NCI-H82 treated with DMSO at 0.1 percent for 48 hours (cell line): ENCODE measurements around the gene SART1.
"Not testable (repeated sequence)": the region's sequence is repeated elsewhere in the genome, so short reads cannot be mapped to it uniquely, and the experiment has no call there.

Experiments
- DNase-seq: peaks from one replicate; lab custom pipeline; 2025; ENCODE audit not compliant: unreplicated experiment; lab: John Stamatoyannopoulos, UW

SART1 gene

DNA sequence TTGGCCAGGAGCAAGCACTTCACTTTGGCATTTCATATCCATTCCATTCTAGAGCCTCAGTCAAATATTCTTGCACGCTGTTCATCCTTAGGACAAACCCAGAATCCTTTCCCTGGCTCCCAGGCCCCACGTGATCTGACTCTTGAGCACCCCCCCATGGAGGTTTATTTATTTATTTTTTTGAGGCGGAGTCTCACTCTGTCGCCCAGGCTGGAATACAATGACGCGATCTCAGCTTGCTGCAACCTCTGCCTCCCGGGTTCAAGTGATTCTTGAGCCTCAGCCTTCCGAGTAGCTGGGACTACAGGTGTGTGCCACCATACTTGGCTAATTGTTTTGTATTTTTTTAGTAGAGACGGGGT, 29.0 kb upstream of the SART1 start:
- no peak for DNase-seq

DNA sequence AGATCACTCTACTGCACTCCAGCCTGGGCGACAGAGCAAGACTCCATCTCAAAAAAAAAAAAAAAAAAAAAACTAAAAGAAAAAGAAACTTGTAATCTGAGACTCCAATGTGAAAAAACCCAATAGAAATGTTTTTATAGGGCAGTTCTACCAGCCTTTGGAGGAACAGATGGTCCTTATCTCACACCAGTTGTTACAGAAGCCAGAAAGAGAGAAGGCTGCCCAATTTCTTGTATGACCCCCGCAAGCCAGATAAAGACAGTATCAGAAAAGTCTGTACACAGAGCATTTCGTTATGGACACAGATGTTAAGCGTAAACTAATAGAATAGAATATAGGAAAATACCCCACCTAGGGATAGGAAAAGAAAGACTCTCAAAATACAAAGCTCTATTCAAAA, 27.5 kb upstream of the SART1 start:
- DNase-seq = no peak

DNA sequence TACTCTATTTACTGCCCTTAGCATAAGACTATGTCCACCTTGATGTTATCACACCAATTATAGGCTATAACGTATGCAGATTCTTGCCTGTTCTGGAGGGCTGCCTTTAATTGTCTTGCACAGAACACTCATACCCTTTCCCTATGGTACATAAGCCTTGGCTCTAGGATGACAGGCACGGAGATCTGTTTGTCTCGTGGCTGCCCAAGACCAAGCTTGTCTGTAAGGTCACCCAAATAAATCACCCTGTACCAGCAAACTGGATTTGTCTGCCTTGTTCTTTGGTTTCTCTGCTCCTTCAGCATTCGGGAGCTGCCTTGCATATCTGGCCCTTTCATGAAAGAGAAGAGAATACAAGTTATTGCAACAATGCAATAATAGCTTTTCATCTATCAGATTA, 23.8 kb upstream of the SART1 start:
- no peak for DNase-seq

- DNase-seq = no peak
Observed at GRCh38 chr11:65941720-65942310, 19.7 kb upstream of the SART1 start.

- no peak for DNase-seq
Observed at GRCh38 chr11:65942531-65942930, 19.0 kb upstream of the SART1 start.

- no peak for DNase-seq
Observed at GRCh38 chr11:65944191-65944590, 17.3 kb upstream of the SART1 start.

DNA sequence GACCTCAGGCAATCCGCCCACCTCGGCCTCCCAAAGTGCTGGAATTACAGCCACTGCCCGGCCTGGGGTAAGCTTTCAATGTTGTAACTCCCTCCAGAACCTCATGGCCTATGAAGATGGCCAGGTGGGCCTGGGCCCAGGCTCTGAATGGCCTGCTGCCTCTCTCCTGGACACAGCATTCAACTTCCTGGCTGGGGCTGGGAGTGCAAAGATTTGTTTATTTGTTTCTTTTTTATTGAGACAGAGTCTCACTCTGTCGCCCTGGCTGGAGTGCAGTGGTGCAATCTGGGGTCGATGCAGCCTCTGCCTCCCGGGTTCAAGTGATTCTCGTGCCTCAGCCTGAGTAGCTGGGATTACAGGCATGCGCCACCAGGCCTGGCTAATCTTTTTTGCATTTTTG, 16.8 kb upstream of the SART1 start:
- DNase-seq = no peak

GRCh38 chr11:65945430-65945911, 16.1 kb upstream of the SART1 start, which contains the start of gene TSGA10IP:
TSGA10IP (plus strand) TSS chr11:65945480; CDS start chr11:65945676, 196 bp downstream.
- DNase-seq = no peak

DNA sequence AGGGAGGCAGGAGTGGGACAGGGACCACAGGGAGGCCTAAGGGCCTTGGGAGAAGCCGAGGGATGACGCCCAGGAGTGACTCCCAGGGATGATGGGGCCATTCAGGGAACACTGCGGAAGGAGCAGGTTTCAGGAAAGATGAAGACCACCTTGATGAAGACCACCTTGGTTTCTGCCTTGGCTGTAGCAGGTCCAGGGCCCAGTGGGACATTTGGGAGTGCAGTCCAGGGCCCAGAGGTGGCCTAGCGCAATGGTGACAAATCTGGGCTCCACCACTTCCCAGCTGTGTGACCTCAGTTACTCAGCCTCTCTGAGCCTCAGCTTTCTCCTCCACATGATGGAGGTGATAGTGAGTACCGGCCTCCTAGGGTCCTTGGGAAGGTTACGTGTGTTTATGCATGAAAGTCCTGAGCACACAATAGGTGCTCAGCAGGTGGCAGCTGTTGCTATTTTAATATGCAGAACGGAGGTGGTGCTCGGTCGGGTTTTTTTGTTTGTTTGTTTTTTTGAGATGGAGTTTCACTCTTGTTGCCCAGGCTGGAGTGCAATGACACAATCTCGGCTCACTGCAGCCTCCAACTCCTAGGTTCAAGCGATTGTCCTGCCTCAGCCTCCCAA, 15.5 kb upstream of the SART1 start:
- no peak for DNase-seq

- no peak for DNase-seq
Observed at GRCh38 chr11:65946655-65947054, 14.9 kb upstream of the SART1 start.

DNA sequence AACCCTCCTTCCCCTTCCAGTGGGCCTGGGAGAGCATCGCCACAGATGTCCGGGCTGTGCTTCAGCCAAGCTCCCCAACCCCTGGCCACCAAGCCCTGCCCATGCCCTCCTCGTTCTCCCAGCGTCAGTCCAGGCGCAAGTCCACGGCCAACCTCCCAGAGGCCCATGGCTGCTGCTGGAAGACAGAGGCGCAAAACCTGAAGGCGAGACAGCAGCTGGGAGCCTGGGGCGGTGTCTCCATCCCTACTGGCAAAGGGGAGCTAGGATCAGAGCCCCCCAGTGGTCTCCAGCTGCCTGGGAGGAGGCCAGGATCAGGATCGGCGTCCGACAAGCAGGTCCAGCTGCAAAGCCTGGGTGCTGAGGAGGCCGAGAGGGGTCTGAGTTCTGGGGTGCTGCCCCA, 14.4 kb upstream of the SART1 start:
- no peak for DNase-seq

DNA sequence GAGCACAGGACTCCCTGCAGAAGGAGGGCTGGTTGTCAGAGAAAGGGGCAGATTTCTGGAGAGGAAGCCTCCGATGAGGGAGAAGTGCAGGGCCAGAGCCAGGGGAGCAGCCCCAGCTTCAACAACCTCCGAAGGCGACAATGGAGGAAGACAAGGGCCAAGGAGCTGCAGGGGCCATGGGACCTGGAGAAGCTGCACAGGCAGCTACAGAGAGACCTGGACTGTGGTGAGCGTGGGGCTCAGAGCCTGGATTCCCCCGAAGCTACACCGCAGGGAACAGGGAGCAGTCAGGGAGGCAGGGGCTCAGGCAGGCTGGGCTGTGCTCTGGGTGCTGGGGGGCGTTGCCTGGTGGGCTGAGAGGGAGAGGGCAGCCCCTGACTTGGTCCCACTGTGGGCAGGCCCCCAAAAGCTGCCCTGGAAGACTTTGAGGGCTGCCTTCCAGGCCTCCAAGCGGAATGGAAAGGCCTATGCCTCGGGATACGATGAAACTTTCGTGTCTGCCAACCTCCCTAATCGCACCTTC, 13.9 kb upstream of the SART1 start:
- no peak for DNase-seq

DNA sequence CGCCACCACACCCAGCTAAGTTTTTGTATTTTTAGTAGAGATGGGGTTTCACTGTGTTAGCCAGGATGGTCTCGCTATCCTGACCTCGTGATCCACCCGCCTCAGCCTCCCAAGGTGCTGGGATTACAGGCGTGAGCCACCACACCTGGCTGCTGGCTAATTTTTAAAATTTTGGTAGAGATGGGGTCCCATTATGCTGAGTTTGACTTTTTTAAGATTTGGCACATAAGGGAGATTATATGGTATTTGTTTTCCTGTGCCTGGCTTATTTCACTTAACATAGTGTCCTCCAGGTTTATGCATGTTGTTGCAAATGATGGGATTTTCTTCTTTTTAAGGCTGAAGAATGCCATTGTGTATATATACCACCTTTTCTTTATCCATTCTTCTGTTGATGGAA, 10.8 kb upstream of the SART1 start:
- DNase-seq = not testable (repeated sequence)

- not testable (repeated sequence) for DNase-seq
Observed at GRCh38 chr11:65951641-65952040, 9.9 kb upstream of the SART1 start.

DNA sequence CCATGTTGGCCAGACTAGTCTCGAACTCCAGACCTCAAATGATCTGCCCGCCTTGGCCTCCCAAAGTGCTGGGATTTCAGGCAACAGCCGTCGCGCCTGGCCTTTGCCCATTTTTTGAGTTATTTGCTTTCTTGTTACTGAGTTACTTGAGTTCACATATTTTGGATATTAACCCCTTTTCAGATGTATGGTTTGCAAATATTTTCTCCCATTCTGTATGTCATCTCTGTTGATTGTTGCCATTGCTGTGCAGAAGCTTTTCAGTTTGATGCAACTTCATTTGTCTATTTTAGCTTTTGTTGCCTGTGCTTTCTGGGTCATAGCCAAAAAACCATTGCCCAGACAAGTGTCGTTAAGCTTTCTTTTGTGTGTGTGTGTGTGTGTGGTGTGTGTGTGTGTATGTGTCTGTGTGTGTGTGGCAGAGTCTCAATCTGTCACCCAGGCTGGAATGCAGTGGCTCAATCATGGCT, 9.4 kb upstream of the SART1 start:
- no peak for DNase-seq

DNA sequence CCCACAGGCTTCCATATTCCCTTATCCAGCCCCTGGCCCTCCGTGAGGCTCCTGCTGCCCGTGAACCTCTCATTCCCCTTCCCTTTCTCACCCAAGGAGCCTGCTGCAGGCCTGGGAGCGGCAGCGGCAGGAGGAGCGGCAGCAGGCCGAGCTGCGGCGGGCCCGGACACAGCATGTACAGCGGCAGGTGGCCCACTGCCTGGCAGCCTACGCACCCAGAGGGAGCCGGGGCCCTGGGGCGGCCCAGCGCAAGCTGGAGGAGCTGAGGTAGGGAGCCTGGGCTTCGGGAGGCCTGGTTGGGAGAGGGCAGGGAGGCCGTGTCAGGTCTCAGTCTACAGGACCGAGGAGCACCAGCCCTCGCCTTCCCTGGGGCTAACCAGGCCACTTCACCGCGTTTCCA, 8.1 kb upstream of the SART1 start:
- no peak for DNase-seq

- no peak for DNase-seq
Observed at GRCh38 chr11:65954771-65955170, 6.8 kb upstream of the SART1 start.

DNA sequence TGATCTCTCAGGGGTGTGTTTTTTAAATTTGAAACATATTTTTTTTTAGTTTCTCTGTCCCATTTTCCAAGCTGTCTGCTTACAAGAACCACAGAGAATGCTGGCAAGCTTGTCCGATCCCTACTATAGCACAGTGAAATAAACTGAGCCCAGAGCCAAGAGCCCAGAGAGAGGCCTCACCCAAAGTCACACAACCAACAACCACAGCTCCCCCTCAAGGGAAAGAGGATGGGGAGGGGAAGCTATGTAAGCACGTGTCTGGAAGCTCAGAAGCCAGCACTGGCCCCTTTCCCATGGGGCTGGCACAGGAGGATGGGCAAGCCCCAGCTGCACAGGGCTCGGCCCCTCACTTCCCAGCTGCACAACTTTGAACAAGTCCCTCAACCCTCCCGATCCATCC, 3.2 kb upstream of the SART1 start:
- no peak for DNase-seq

DNA sequence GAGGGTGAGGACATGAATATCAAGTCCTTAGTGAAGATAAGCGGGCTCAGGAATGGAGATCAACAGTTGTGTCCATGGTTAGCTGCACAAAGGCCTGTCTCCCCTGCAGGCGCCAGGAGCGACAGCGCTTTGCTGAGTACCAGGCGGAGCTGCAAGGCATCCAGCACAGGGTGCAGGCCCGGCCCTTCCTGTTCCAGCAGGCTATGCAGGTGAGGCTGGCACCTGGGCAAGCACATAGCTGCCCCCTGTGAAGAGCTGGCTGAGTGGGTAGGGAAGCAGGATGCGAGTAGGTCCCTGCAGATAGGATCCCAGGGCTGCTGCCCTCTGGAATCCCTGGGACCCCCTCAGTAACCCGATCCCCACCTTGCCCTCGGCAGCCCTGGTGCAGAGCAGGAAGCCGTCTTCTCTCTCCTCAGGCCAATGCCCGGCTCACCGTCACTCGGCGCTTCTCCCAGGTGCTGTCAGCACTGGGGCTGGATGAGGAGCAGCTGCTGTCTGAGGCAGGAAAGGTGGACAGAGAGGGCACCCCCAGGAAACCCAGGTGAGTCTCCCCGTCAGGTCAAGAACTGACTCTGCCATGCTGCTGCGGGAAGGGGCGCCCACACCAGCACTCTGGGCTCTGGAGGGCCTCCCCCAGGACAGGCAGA, 2.6 kb upstream of the SART1 start:
- DNase-seq = no peak

DNA sequence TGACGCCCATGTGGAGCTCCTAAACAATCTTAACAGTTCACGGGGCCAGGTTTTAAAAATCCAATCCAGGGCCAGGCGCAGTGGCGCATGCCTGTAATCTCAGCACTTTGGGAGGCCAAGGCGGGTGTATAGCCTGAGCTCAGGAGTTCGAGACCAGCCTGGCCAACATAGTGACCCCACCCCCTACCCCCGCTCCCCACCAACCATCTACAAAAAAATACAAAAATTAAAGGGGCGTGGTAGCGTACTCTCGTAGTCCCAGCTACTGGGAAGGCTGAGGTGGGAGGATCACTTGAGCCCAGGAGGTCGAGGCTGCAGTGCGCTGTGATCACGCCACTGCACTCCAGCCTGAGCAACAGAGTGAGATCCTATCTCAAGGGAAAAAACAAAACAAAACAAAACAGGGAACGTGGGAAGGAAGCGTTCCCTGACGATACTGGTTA, 689 bp upstream of the SART1 start:
- DNase-seq = no peak

- no peak for DNase-seq
Observed at GRCh38 chr11:65962141-65962564, 619 bp downstream of the SART1 start.

- no peak for DNase-seq
Observed at GRCh38 chr11:65964906-65965305, 3.4 kb downstream of the SART1 start.
